ENCODE results near the gene TM9SF4.

Gene TM9SF4

DNA sequence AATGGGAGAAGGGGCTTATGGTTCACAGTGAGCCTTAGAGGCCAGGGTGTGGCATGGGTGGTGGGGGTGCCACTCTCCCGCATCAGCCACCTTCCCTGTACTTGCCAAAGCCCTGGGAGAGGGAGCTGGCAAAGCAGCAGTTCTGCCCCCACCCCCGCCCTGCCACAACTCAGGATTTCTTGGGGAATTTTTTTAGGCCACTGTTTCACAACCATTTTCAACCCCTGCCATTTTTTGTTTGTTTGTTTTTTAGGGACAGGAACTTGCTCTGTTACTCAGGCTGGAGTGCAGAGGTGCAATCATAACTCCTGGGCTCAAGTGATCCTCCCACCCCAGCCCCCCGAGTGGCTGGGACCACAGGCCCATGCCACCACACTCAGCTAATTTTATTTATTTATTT is 22.4 kb upstream of the TM9SF4 start:
- Histone ChIP-seq H3K9ac (no peak overlapping the region), H2AFZ (no peak overlapping the region), H3K4me2 (ENCODE audit: low read length) (no peak overlapping the region), H3K79me2 (no peaks in the 10 kb centered on the region), H3K4me1 (no peaks in the 10 kb centered on the region), H3K27me3 (ENCODE audit: control insufficient read depth, insufficient read depth, low read length) (no peaks in the 10 kb centered on the region), H3K27ac (no peak overlapping the region), H3K4me3 (ENCODE audit: low read depth, low read length) (no peak overlapping the region), H3K9me3 (ENCODE audit: control insufficient read depth, low read length) (no peaks in the 10 kb centered on the region), H3K36me3 (ENCODE audit: control insufficient read depth, insufficient read depth, low read length) (no peaks in the 10 kb centered on the region)
- TF ChIP-seq, protein P1, sequence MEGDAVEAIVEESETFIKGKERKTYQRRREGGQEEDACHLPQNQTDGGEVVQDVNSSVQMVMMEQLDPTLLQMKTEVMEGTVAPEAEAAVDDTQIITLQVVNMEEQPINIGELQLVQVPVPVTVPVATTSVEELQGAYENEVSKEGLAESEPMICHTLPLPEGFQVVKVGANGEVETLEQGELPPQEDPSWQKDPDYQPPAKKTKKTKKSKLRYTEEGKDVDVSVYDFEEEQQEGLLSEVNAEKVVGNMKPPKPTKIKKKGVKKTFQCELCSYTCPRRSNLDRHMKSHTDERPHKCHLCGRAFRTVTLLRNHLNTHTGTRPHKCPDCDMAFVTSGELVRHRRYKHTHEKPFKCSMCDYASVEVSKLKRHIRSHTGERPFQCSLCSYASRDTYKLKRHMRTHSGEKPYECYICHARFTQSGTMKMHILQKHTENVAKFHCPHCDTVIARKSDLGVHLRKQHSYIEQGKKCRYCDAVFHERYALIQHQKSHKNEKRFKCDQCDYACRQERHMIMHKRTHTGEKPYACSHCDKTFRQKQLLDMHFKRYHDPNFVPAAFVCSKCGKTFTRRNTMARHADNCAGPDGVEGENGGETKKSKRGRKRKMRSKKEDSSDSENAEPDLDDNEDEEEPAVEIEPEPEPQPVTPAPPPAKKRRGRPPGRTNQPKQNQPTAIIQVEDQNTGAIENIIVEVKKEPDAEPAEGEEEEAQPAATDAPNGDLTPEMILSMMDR (IDR thresholded peaks at IDR 0.05), result no peak

DNA sequence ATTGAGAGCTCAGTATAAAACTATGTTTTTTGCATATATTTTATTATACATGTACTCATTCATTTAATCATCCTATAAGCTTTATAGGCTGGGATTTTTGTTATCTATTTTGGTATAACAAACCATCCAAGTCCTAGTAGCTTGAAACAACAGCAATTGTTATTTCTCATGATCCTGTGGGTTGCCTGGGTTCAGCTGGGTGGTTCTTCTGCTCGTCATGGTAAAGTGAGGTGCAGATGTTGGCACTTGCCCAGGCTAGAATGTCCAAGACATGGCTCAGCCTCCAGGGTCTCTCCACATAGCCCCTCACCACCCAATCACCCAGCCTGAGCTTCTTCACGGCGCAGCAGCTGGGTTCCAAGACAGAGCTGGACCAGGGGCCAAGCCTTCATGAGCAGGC is 20.8 kb upstream of the TM9SF4 start:
- no peak overlapping the region for H3K4me3 ChIP-seq (ENCODE audit: low read depth, low read length)
- H3K27me3 ChIP-seq (ENCODE audit: control insufficient read depth, insufficient read depth, low read length), result no peaks in the 10 kb centered on the region
- no peak overlapping the region for H3K4me2 ChIP-seq (ENCODE audit: low read length)
- no peak overlapping the region for H3K27ac ChIP-seq
- TF ChIP-seq, protein P1 (IDR thresholded peaks at IDR 0.05), result no peak
- no peak overlapping the region for H2AFZ ChIP-seq
- H3K79me2 ChIP-seq, result no peaks in the 10 kb centered on the region
- H3K36me3 ChIP-seq (ENCODE audit: control insufficient read depth, insufficient read depth, low read length), result no peaks in the 10 kb centered on the region
- H3K4me1 ChIP-seq, result no peaks in the 10 kb centered on the region
- H3K9ac ChIP-seq, result no peak overlapping the region
- no peaks in the 10 kb centered on the region for H3K9me3 ChIP-seq (ENCODE audit: control insufficient read depth, low read length)

DNA sequence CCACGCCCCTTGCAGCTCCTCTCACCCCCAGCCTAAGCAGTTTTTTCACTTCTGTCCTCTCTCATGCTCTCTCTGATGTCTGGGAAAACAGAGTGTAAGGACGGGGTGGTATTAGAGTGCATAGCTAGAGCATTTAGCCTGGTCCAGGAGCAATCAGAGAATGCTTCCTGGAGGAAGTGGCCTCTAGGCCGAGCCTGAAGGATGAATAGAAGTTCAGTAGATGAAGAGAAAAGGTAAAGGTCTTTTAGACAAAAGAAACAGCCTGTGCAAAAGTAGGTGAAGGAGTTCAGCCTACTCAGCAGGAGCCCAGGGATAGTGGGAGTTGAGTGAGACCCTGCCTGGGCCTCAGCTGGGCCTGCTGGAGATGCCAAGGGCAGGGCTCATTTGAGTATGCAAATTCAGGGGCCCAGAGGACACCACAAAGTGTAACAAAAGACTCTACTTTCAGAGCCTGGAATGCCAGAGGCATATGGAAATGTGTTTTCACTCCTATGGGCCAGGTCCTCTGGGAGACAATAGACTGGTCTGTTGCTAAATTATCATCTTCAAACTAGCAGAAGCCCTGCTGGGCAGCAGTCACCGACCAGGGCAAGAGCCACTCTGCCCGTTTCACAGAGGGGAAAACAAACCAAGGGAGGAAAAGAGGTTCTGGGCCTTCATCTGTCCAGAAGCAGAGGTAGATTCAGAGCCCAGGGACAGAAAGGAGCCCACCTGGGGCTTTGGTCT is 19.7 kb upstream of the TM9SF4 start:
- Histone ChIP-seq H3K4me1 (no peaks in the 10 kb centered on the region), H3K27ac (no peak overlapping the region), H3K9me3 (ENCODE audit: control insufficient read depth, low read length) (no peaks in the 10 kb centered on the region), H3K9ac (no peak overlapping the region), H3K79me2 (no peaks in the 10 kb centered on the region), H3K4me2 (ENCODE audit: low read length) (no peak overlapping the region), H3K36me3 (ENCODE audit: control insufficient read depth, insufficient read depth, low read length) (no peaks in the 10 kb centered on the region), H3K4me3 (ENCODE audit: low read depth, low read length) (no peak overlapping the region), H2AFZ (no peak overlapping the region), H3K27me3 (ENCODE audit: control insufficient read depth, insufficient read depth, low read length) (no peaks in the 10 kb centered on the region)
- TF ChIP-seq, protein P1 (IDR thresholded peaks at IDR 0.05), result no peak

DNA sequence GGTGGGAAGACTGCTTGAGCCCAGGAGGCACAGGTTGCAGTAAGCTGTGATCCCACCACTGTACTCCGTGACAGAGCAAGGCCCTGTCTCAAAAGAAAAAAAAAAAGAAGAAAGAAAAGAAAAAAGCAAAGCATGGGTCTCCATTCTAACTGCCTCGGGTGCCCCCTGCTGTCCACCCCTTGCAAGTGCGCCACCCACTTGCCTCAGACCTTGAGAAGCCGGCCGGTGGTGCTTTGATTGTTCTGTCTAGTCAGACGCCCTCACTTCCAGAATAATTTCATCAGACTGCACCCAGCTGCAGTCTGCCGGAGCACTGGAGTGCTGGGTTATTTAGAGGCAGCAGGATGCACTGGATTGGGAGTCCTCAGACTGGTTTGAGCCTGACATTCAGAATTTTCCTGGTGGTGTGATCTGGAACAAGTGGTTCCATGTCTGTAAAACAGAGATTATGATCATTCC is 17.6 kb upstream of the TM9SF4 start:
- no peaks in the 10 kb centered on the region for H3K36me3 ChIP-seq (ENCODE audit: control insufficient read depth, insufficient read depth, low read length)
- TF ChIP-seq, protein P1 (IDR thresholded peaks at IDR 0.05), result peak; percentile 96
- H3K27me3 ChIP-seq (ENCODE audit: control insufficient read depth, insufficient read depth, low read length), result no peaks in the 10 kb centered on the region
- H3K9me3 ChIP-seq (ENCODE audit: control insufficient read depth, low read length), result no peaks in the 10 kb centered on the region
- no peak overlapping the region for H3K4me3 ChIP-seq (ENCODE audit: low read depth, low read length)
- H3K9ac ChIP-seq, result no peak overlapping the region
- peak overlapping the region; percentile 71 for H2AFZ ChIP-seq
- no peak overlapping the region for H3K27ac ChIP-seq
- H3K4me1 ChIP-seq, result no peaks in the 10 kb centered on the region
- no peaks in the 10 kb centered on the region for H3K79me2 ChIP-seq
- no peak overlapping the region for H3K4me2 ChIP-seq (ENCODE audit: low read length)

DNA sequence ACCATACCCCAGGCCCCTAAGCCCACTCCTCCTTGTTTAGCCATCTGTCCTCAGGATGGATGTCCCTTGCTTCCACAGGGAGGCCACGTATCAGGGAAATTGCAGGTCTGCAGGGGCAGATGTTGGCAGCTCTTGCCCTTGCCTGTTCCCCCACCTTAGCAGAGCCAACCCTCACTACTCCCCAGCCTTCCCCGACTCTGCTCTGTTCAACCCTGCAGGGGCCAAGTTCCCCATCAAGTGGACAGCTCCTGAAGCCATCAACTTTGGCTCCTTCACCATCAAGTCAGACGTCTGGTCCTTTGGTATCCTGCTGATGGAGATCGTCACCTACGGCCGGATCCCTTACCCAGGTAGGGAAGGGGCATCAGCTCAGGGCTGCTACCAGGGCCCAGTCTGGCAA is 10.7 kb upstream of the TM9SF4 start:
- Histone ChIP-seq H3K4me1 (no peaks in the 10 kb centered on the region), H2AFZ (no peak overlapping the region), H3K27ac (no peak overlapping the region), H3K36me3 (ENCODE audit: control insufficient read depth, insufficient read depth, low read length) (no peaks in the 10 kb centered on the region), H3K4me2 (ENCODE audit: low read length) (no peak overlapping the region), H3K9me3 (ENCODE audit: control insufficient read depth, low read length) (no peaks in the 10 kb centered on the region), H3K9ac (no peak overlapping the region), H3K4me3 (ENCODE audit: low read depth, low read length) (no peak overlapping the region), H3K79me2 (no peaks in the 10 kb centered on the region), H3K27me3 (ENCODE audit: control insufficient read depth, insufficient read depth, low read length) (no peaks in the 10 kb centered on the region)
- TF ChIP-seq, protein P1 (IDR thresholded peaks at IDR 0.05), result no peak

All from parathyroid adenoma (tissue), 2 donors.